ENCODE data around the gene ABCG4. TPM values are rescaled to one million over a fixed set of nuclear protein-coding genes. Genes with fewer than 3 reads are reported as not detected.

ABCG4 gene
- total and polyA plus RNA-seq, 2 of the 8 experiments (the other 6 are each of a cell fraction or from before 2014, with no cell fraction given), result 1.8 to 2.3 TPM

DNA sequence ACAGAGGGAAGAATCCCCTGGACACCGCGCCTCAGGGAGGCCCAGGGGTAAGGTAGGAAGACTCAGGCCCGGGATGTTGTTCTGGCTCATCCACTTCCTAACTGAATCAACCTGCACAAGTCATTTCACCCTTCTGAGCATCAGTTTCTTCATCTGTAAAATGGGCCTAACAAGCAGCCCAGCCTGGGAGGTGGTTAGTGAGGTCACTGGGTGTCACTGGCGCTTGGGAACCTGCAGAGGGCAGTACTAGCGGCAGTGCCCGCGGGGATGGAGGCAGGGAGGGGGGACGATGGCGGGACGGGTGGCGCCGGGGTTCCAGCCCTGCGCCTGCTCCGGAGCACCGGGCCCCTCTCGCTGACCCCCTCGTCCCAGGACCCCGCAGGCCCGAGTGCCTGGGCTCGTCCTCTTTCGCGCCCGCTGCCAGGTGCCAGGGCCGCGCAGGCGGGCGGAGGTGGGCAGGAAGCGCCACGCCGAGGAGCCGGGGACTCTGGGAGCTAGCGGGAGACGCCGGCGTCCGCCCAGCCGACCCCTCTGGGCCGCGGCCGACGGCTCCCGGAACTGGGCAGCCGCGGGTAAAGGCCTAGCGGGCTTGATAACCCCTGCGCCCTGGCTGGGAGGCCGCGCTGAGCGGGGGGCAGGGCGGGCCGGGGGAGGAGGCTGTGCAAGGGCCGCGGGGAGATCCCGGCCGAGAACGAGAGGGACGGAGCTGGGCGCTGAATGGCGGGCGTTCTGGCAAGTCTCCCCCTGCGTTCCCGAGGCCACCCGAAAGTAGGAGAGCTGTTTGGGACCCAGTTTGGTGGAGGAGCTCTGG is 19.8 kb downstream of the ABCG4 start, which contains the start of gene NLRX1:
Gene NLRX1, plus strand, starts transcription at position 255 of the 811 bp plus-strand sequence. CDS start 2,679 bp downstream, outside the sequence.
- Histone ChIP-seq H3K9ac (replicated peaks in 1 of 4; ENCODE audit: extremely low read depth in 1 of 4, low read depth in 3 of 4, low read length in 3 of 4) (peak within 1 kb of the TSS; percentile 68 to 85 (median 78)), H4K5ac (ENCODE audit: insufficient read length, low read depth, low read length) (peak within 1 kb of the TSS; percentile 51), H2BK20ac (ENCODE audit: low read length) (0 out of 2 replicates have a peak within 1 kb of the TSS, but pooled peaks have one; percentile 40), H4K20me1 (replicated peaks in 1 of 2; ENCODE audit: control insufficient read depth in 1 of 2, insufficient read depth in 2 of 2, low read length in 2 of 2) (no peaks in the 10 kb centered on the region), H2BK120ac (replicated peaks; ENCODE audit: low read depth, low read length) (no peak within 1 kb of the TSS), H4K91ac (replicated peaks; ENCODE audit: insufficient read length, low read length) (peak within 1 kb of the TSS; percentile 4), H2BK5ac (ENCODE audit: low read depth, low read length) (peak within 1 kb of the TSS; percentile 90), H2AFZ (ENCODE audit: low read length) (peak within 1 kb of the TSS; percentile 24; the same call in 1 of the 2 replicates), H4K8ac (ENCODE audit: extremely low read depth, insufficient read depth, low read length) (peak within 1 kb of the TSS; percentile 86), H3K79me2 (ENCODE audit: control insufficient read depth in 1 of 2, insufficient read depth in 2 of 2, low read length in 2 of 2) (no peaks in the 10 kb centered on the region), H3K23ac (ENCODE audit: insufficient read length) (no peak within 1 kb of the TSS), H3K4me3 (ENCODE audit: extremely low read depth in 1 of 4, insufficient read depth in 2 of 4, low read depth in 3 of 4, low read length in 4 of 4) (peak within 1 kb of the TSS; percentile 64 to 87 (median 68)), H2BK12ac (ENCODE audit: low read depth, low read length) (peak within 1 kb of the TSS; percentile 81), H3K56ac (replicated peaks; ENCODE audit: insufficient read length, low read depth, low read length) (no peak within 1 kb of the TSS), H3K14ac (ENCODE audit: insufficient read length) (no peak within 1 kb of the TSS), H2AK5ac (ENCODE audit: low read depth, low read length) (no peak within 1 kb of the TSS), H3K27me3 (replicated peaks in 1 of 4; ENCODE audit: control insufficient read depth in 3 of 4, extremely low read depth in 1 of 4, insufficient read depth in 3 of 4, low read length in 3 of 4) (no peaks in the 10 kb centered on the region), H3K27ac (ENCODE audit: low read depth, low read length) (peak within 1 kb of the TSS; percentile 88), H3K18ac (ENCODE audit: extremely low read depth, low read length) (peak within 1 kb of the TSS; percentile 75), H3K4me1 (replicated peaks in 1 of 4; ENCODE audit: control insufficient read depth in 3 of 4, insufficient read depth in 4 of 4, low read length in 3 of 4) (peaks cover 0 to 4% (median 1%) of the 10 kb centered on the region in 4 experiments; a peak in 4 of 7 replicates), H3K79me1 (ENCODE audit: low read depth, low read length) (no peaks in the 10 kb centered on the region), H2BK15ac (ENCODE audit: low read length) (0 out of 2 replicates have a peak within 1 kb of the TSS, but pooled peaks have one; percentile 36), H3K23me2 (ENCODE audit: low read depth, low read length) (peaks cover 7% of the 10 kb centered on the region; the same call in 1 of the 2 replicates), H3K9me3 (ENCODE audit: insufficient read depth in 2 of 2, low read depth in 1 of 2, low read length in 1 of 2) (no peaks in the 10 kb centered on the region), H3K36me3 (ENCODE audit: control insufficient read depth in 2 of 4, insufficient read depth in 4 of 4, low read length in 3 of 4) (no peaks in the 10 kb centered on the region), H3K4me2 (ENCODE audit: insufficient read depth in 1 of 2, low read depth in 2 of 2, low read length in 2 of 2) (peak within 1 kb of the TSS; percentile 66 to 86), H3K4ac (replicated peaks; ENCODE audit: insufficient read length, low read depth, low read length) (peak within 1 kb of the TSS; percentile 49)
- FAIRE-seq (no peak), DNase-seq (ENCODE audit: low read depth in 1 of 2, low spot score in 2 of 2) (peak; percentile 51 to 90)
- ChIA-PET CTCF (ENCODE audit: partially characterized antibody) (interaction anchor here (0.8 to 24.3 kb wide), 21 partner anchors 11 to 556 kb away, joined by 3 to 389 read pairs (median 4); partner anchors contain the start of gene ABCG4), POLR2A (ENCODE audit: partially characterized antibody) (interaction anchor here (0.6 to 6.3 kb wide), 31 partner anchors 9 to 223 kb away, joined by 3 to 58 read pairs (median 4); partner anchors contain the start of genes ABCG4, C2CD2L, CBL and DPAGT1)
- 28% methylated on average over 9 of the region's 63 CpGs; no CpG with 5 or more reads in 1 of the 2 experiments for WGBS, 2 experiments (ENCODE audit: extremely low coverage in 1 of 2, insufficient coverage in 1 of 2, insufficient read length in 1 of 2, insufficient replicate concordance in 2 of 2, low coverage in 1 of 2, low lambda C conversion rate in 2 of 2, missing lambda C conversion rate in 1 of 2)
- TF ChIP-seq KDM4A (IDR thresholded peaks at IDR 0.05; ENCODE audit: low read depth, low read length, severe bottlenecking) (peak; percentile 83), FOSL1 (IDR thresholded peaks at IDR 0.05; ENCODE audit: insufficient read depth, low read depth, low read length) (no peak), TAF1 (IDR thresholded peaks at IDR 0.05; ENCODE audit: low read depth, low read length) (peak; percentile 84), EP300 (IDR thresholded peaks at IDR 0.05; ENCODE audit: borderline replicate concordance in 1 of 2, low read depth in 2 of 2, low read length in 2 of 2) (peak in 1 of 2 experiments; percentile 56; a peak in 1 of 3 replicates), CTBP2 (IDR thresholded peaks at IDR 0.05; ENCODE audit: borderline replicate concordance, insufficient read depth, insufficient read length, low read length) (no peak), CREB1 (IDR thresholded peaks at IDR 0.05) (peak; percentile 89), NRF1 (IDR thresholded peaks at IDR 0.05; ENCODE audit: low read depth, low read length) (no peak; the same call in 1 of the 2 replicates), ATF2 (IDR thresholded peaks at IDR 0.05; ENCODE audit: low read length) (peak; percentile 93), JUND (IDR thresholded peaks at IDR 0.05; ENCODE audit: low read length) (peak; percentile 84)

Measured in H1 (cell line).